Hypothalamus (tissue), 51 donors: Measurements from ENCODE around the gene ZNF804B.

Experiments
- DNase-seq, 51 donors: peaks; one replicate each; lab custom pipeline; 2025; lab: John Stamatoyannopoulos, UW

The ZNF804B gene

GRCh38 chr7:88826222-88826621 is 66.7 kb downstream of the ZNF804B start:
- no peak for DNase-seq

DNA sequence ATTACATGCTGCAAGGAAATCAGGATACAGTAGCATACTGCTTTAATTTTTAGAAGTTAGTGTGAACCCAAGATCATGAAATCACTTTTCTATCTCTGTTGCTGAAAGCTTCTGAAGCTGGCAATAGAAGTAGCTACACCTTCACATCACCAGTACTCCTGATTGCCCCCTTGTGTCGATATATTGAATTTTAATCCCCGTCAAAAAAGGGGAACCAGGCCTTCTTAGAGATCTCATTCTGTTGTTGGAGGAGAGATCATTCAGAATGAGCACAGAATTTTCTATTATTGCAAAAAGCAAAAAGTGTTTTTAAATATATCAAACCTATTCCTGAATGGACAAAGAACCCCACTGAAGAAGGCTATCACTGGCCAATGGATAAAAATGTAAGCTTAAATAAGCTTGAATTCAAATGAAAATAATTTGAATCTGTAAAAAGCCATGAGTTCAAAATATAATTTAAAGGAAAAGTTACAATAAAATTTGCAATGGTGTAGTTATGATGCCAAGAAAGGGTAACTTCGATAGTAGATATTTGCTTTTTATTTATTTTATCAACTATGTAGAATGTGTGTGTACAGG is 75.7 kb downstream of the ZNF804B start:
- no peak for DNase-seq

- DNase-seq = no peak
Measured at GRCh38 chr7:88842201-88842600, 82.7 kb downstream of the ZNF804B start.

- DNase-seq = peak in 1 of 51 donors; percentile 1
Measured at GRCh38 chr7:88845091-88845490, 85.6 kb downstream of the ZNF804B start.

GRCh38 chr7:88851220-88851619 is 91.7 kb downstream of the ZNF804B start:
- no peak for DNase-seq

DNA sequence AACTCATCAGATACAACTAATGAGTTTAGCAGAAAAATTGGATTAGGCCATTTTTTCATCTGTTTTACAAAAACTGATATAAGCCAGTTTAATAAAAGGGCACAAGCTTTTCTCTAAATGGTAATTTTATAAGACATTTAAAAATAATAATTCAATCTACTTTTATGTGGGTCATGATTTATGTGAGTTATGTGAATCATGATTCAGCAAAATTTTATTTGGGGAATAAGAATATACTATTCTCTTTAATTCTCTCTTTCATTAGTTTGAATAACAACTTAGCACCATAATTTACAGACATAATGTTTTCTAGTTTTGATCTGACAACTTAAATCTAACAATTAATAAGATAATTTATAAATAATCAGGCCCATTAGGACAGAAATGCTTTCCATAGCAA is 99.8 kb downstream of the ZNF804B start:
- DNase-seq = no peak

DNA sequence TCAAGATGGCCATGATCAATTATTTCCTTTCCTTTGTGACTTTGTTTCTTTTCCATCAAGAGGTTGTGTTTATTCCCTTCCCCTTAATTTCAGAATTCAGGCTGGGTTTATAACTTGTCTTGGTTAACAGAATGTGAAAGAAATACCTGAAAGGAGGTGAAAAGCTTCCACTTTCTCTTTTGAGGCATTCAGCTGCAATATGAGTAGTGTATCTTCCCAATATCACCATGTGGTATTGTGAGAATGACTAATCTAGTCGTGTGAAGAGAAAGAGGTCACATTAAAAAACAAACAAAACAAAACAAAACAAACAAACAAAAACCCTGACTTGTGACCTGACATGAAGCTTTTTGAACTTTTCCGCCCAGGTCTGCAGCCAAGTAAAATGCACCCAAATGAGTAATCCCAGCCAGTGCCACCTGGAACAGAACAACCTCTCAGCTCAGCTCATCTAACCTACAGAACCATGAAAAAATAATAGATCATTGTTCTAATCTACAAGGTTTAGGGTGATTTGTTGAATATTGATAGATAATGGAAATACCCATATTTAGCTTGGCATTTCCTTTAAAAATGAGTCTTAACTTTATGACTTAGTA is 106.9 kb downstream of the ZNF804B start:
- no peak for DNase-seq

DNA sequence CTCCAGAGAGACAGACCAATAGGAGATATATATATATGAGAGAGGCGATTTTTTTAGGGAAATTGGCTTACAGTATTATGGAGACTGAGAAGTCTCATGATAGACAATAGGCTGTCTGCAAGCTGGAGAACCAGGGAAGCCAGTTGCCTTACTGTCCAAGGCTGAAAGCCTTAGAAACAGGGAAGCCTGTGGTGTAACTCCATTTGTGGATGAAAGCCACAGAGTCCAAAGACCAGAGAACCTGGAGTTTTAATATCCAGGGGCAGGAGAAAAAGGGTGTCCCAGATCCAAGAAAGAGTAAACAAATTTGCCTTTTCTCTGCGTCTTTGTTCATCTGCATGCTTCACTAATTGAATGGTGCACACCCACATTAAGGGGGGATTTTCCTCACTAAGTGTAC is 107.7 kb downstream of the ZNF804B start:
- no peak for DNase-seq

DNA sequence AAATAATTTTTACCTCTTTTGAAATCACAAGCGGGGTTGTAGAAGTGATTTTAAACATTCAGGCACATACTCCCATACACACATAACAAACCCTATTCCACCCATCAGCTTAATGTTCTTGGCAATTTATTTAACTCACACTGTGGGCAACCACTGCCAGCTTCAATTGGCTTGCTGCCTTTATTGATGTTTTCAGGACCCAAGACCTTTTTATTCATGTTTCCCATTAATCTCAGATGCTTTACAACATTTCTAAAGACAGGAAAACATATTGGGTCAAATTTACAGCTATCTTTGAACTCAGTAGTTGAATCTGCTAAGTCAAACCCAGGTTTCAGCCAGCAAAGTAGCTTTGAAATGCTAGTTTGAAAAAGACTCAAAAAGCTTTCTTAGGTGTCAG is 109.0 kb downstream of the ZNF804B start:
- DNase-seq = no peak

DNA sequence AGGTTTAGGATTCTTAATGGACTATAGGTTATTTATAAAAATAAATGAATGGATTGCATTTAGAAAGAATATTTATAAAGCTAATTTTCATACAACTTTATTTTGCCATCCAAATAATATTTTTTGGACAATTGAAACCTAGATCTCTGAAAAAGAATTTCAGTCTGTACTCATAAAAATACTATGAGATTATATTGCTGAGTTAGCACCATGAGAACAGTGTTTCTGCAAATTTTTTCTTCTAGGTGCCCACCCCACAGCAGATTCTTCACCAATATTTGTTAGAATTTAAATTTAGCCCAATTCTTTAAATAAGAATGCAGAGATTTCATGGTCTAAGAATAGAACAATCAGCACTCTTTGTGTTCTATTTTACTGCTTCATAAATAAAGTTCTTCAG is 121.6 kb downstream of the ZNF804B start:
- DNase-seq = no peak

DNA sequence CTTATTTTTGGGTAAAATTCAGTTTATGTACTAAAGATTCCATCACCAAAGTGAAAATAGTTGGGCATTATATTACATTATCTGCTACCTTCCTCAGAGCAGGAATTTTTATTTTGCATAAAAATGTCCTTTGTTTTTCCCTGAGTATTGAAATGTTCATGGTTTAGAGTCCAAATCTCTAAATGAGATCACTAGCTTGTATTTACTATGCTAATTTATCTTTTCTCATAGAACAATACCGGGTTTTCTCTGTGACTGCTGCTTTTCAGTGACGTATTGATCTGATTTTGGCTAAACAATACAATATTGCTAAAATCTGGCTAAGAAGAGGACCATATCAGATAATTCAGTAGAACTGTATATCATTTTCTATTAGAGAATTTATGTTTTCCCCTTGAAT is 125.6 kb downstream of the ZNF804B start:
- no peak for DNase-seq

- no peak for DNase-seq
Measured at GRCh38 chr7:88888684-88889083, 129.2 kb downstream of the ZNF804B start.

DNA sequence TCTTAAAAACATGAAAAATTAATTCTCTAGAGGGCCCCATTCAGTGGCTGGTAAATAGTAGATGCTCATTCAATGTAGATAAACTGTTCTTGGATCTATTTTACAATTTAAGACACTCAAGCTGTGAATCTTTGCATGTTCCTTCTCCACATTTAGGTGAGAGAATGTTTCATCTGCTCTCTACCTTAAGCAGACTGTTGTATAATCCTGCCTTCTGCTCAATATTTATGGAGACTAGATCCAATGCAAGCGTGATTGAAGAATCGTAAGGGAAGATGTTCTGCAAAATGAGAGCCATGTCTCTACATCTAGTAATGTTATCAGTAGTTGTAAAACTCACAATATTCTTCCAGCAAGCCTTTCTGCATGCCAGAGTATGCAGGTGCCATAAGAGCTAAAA is 151.0 kb downstream of the ZNF804B start:
- no peak for DNase-seq

DNA sequence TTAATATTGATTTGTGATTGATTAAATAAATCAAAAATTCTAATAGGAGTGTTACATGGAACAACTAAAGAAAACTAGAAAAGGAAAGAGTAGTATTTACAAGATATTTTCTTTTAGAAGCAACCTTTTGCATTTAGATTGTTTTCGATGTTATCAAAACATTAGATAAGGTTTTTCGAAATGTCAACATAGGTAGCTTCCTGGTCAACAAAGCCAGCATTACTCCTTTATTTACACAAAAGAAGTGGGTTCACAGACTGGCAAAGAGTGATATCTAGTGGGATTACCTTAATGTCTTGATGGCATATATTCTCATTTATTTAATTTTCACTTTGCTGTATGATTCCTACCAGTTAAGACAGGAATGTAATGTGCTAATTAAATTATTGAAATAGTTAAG is 153.4 kb downstream of the ZNF804B start:
- no peak for DNase-seq

GRCh38 chr7:88915615-88916014 is 156.1 kb downstream of the ZNF804B start:
- DNase-seq = no peak

DNA sequence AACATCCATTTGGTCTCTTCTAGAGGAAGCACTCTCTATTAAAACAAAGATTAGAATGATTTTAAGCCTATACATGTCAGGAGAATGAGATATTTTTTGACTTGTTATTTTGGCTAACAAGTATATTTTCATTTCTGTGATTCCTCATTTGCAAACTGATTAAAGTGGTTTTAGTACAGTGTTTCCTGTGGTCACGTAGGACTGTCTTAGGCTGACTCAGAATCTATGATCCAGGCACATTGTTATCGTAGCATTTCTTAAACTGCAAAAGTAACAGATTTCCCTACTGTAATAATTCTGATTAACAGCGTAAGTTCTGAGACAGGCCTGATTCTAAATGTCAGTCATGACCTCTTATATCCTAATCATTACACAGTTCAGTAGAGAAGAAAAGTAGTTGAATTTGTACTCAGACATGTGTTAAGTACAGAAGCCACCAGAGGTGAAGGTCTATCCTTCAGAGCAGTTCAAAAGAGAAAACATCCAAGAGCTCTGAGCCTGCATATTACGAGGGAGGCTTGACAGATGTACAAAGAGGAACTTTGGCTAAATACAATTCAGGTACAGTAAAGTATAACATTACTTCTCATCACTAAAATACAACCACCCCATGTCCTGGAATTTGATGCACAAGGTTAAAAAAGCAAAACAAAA is 160.1 kb downstream of the ZNF804B start:
- DNase-seq = no peak

DNA sequence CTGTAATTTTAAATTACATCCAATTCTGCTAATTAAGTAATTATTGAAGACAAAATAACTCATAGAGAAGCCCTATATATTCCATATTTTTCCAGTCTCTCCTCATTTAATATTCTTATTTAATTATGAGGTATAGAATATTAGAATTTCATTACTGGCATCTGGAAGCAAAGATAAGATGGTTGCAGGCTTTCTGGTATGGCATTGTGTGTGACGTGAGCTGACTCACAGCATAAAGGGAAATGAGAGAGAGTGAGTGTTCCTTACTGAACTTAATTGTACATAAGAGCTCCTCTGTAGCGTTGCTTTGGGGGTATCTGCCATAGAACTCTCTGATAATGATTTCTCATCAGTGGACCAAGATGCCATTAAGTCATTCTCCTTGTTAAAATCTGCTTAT is 163.4 kb downstream of the ZNF804B start:
- DNase-seq = no peak

GRCh38 chr7:88928276-88928675 is 168.8 kb downstream of the ZNF804B start:
- DNase-seq = no peak

DNA sequence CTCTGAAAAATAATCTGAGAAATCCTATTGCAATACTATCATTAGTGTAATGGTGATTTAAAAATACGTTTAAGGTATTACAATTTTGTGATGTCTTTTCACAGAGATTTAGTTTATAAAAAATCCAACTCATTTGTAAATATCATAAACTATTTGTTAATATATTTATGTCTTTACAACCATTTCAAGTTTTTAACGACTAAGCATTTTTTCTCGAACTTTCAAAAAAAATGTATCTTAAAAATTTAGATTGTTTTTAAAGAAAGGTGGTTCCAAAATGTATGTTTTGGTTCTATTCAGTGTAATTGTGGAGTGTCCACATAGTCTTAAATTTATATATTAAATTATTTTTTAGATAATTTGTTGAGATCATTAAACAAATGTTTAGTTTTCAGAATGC is 170.2 kb downstream of the ZNF804B start:
- DNase-seq = no peak

DNA sequence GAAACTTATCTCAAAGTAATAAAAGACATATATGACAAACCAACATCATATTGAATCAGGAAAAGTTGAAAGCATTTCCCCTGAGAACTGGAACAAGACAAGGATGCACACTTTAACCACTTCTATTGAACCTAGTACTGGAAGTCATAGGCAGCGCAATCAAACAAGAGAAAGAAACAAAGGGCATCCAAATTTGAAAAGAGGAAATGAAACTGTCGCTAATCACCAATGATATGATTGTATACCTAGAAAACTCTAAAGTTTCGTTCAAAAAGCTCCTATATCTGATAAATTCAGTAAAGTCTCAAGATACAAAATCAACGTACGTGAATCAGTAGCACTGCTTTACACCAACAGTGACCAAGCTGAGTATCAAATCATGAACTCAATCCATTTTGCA is 173.8 kb downstream of the ZNF804B start:
- no peak for DNase-seq

GRCh38 chr7:88942815-88943501 is 183.5 kb downstream of the ZNF804B start:
- no peak for DNase-seq

DNA sequence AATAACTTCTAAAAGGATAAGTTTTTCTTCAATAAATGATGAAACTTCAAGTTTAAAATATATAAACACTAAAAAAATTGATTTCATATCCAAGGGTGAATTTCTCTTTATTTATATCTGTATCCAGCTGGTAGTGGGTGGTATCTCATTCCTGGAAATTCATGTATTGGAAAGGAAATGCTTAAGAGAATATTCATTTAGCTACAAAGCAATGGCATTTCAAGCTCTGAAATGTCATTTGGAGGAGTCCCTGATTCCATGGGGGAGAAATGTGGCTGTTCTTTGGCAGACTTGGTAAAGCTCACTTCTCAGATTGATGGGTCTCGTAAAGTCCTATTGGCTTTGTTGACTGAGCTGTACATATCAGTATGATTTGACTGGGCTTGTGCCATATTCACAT is 192.3 kb downstream of the ZNF804B start:
- DNase-seq = no peak
